Memory B cell (primary cell): ENCODE data around the gene AGPAT1.

Experiments
- ATAC-seq: fragments of 150-1000 bp; cut with Tn5 transposase; 2 replicates; pipeline ENCODE4 v1.10.0; 2021; ENCODE audit warnings: low read depth, mild to moderate bottlenecking, moderate library complexity
- DNase-seq, 2 donors: peaks; one replicate each; pipeline ENCODE4 v3.0.0; 2022; ENCODE audit warnings: low spot score in 2 of 2
- H3K27ac Mint-ChIP-seq: one replicate; pipeline ENCODE4 v1.8.0; 2022; ENCODE audit warnings: mild to moderate bottlenecking, moderate library complexity, mixed read lengths
- H3K27me3 Mint-ChIP-seq: one replicate; pipeline ENCODE4 v1.8.0; 2022; ENCODE audit warnings: mixed read lengths
- H3K36me3 Mint-ChIP-seq: one replicate; pipeline ENCODE4 v1.8.0; 2022; ENCODE audit warnings: mild to moderate bottlenecking, mixed read lengths
- H3K4me1 Mint-ChIP-seq: one replicate; pipeline ENCODE4 v1.8.0; 2022; ENCODE audit warnings: mixed read lengths
- H3K4me3 Mint-ChIP-seq: one replicate; pipeline ENCODE4 v1.8.0; 2022; ENCODE audit warnings: mild to moderate bottlenecking, moderate library complexity, mixed read lengths
- H3K9me3 Mint-ChIP-seq: one replicate; pipeline ENCODE4 v1.8.0; 2022; ENCODE audit warnings: mixed read lengths

The AGPAT1 gene

DNA sequence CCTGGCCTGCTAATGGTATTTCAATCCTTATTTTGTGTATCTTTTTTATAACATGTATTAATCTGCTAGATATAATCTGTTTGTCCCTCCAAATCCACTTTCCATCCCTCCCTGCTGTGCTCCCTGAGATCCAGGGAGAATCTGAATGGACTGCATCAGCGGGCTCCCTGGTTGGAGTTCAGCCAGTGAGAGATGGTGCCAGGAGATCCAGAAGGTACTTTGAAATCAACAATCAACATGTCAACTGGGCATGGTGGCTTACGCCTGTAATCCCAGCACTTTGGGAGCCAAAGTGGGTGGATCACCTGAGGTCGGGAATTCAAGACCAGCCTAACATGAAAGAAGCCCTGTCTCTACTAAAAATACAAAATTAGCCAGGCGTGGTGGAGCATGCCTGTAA is 52.2 kb downstream of the AGPAT1 start:
- no peak for DNase-seq
- Mint-ChIP-seq H3K9me3 (no peaks in the 10 kb centered on the region), H3K4me1 (peaks cover 31% of the 10 kb centered on the region), H3K27me3 (no peaks in the 10 kb centered on the region), H3K4me3 (no peak overlapping the region), H3K36me3 (peaks cover 42% of the 10 kb centered on the region), H3K27ac (no peak overlapping the region)
- no peak for ATAC-seq

GRCh38 chr6:32120573-32121059 is 55.3 kb downstream of the AGPAT1 start:
- Mint-ChIP-seq H3K4me3 (no peak overlapping the region), H3K4me1 (peaks cover 18% of the 10 kb centered on the region), H3K36me3 (peaks cover 41% of the 10 kb centered on the region), H3K27ac (peak overlapping the region; percentile 55), H3K27me3 (no peaks in the 10 kb centered on the region), H3K9me3 (no peaks in the 10 kb centered on the region)
- DNase-seq (no peak), ATAC-seq (no peak)

GRCh38 chr6:32118782-32119628 is 56.9 kb downstream of the AGPAT1 start:
- Mint-ChIP-seq H3K4me1 (peaks cover 15% of the 10 kb centered on the region), H3K36me3 (peaks cover 40% of the 10 kb centered on the region), H3K9me3 (no peaks in the 10 kb centered on the region), H3K27me3 (no peaks in the 10 kb centered on the region), H3K27ac (peak overlapping the region; percentile 36), H3K4me3 (no peak overlapping the region)
- DNase-seq, result peak; percentile 58 to 64
- peak; percentile 96 for ATAC-seq
